Activated CD4-positive, alpha-beta T cell treated with anti-CD3 and anti-CD28 coated beads, Interleukin-2, amount 50 U/mL, for 48 hours (primary cell): ENCODE results near the gene ADAMTS12.

Source experiments
- DNase-seq, 2 experiments: peaks; one replicate each; pipeline ENCODE4 v3.0.0-alpha.2; 2020

ADAMTS12 gene

DNA sequence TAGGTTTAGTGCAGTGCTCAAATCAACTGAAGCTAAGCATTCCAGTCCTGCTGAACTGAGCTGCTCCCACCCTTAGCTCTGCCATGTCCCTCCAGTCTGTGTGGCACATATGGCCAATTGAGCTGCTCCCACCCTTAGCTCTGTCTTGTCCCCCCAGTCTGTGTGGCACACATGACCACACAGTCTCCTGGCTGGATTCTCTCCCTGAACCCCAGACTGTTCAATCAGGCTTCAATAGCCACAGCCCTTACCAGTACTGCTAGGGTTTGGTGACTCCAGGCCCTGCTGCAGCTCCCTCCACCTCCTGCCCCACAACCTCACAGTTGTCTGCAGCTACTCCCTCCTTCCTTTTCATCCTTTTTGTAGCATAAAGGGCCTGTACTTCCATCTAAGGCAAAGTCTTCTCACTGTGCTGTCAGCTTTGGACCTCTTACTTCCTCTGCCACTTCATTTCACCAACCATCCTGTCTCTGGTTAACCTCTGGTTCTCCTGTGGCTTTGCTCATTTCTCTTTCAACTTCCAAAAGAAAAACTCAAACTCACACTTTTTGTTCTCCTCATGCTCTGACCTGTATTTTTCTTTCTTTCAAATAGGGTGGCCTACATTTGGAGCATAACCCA, 50.8 kb downstream of the ADAMTS12 start:
- no peak for DNase-seq

DNA sequence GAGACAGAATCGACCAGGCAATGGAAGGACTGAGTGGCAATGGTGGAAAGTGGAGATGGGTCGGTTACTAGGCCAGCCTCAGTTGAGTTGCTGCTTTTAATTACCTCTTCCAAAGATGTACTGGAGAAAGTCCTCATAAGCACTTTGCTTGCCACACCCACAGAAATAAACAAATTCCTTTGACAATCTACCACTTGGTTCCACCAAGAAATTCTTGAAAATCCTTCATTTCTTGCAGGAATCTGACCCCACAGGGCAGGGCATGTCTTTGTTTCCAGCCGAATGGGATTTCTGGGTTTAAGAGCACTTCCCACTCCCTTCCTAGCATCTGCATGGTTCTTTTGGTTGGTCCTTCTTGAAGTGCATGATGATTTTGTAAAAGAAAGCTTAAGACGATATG, 54.5 kb downstream of the ADAMTS12 start:
- no peak for DNase-seq

DNA sequence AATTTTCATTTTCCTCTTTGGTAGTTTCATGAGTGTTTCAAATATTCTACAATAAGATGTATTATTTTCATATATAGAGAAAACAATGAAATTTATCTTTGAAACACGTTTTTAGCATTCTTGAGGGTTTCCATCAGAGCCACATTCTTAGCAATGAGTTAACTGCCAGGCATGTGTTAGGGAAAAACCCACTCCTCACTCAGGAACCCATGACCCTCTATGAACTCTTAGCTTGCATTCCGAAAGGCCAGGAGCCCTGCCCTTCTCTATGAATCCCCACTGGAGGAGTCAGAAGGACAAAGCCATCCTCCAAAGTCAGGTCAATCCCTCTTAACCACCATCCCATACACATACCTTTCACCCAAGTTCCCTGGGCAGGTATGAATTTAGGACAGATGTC, 57.5 kb downstream of the ADAMTS12 start:
- no peak for DNase-seq

DNA sequence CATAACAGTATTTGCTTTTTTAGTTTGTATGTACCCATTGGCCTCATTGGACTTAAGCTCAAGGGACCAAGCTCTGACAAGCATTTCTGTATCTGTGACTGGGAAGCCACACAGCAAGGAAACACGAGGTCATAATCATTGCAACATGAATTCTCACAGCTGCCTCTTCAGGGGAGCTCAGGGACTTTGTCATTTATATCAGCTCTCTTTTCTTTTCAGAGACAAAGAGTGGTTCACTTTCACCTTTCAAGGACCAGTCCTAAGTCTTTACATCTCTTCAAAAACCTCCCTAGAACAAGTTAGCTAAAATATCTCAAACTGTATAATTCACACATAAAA, 58.6 kb downstream of the ADAMTS12 start:
- DNase-seq, result no peak

DNA sequence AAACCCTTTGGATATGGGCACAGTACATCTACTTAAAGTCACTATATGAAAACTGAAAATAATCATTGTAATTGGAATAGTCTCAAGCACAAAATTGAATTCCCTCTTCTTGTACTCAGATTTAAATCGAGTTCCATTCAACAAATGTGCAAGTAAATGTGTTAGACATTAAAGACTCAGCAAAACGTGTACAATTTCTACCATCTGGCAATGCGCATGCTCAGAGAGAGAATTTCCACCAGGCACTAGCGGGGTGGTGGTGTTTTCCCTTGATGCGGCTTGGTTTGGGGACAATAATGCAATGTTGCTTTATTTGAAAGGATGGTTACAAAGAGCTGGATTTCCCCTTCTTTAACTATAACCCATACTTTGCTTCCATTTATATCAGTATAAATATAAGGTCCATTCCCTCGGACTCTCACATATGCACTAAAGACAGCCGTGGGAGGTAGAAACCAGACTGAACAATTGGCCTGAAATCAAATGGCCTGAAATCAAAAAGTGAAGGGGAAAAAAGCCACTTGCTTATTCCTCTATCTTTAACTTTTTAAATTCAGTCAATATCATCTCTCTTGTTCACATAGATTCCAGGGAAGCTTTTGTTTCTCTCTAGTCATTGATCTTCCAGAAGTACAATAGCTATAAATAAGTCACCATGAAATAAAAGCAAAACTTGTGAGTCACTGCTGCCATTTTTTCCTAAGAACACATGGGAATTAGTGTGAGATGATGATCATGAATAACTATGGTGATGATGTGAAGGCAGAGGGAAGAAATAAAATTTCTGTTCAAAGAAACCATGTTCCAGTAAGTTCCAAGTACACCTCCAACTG, 59.2 kb downstream of the ADAMTS12 start:
- no peak for DNase-seq

DNA sequence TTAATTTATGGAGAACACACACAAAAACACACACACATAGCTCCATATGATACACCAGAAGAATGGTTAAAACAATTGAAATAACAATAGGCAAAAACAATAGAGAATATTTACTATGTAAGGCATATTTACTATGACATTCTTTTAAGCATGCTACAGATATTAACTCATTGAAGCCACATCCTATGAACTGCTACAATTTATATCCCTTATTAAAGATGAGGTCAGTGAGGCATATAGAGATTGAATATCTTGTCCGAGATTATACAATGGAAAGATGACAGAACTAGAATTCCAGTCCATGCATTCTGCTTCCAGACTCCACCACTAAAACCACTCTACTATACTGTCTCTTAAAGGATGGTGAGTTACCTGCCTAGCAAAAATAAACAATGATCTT, 60.7 kb downstream of the ADAMTS12 start:
- DNase-seq, result no peak

DNA sequence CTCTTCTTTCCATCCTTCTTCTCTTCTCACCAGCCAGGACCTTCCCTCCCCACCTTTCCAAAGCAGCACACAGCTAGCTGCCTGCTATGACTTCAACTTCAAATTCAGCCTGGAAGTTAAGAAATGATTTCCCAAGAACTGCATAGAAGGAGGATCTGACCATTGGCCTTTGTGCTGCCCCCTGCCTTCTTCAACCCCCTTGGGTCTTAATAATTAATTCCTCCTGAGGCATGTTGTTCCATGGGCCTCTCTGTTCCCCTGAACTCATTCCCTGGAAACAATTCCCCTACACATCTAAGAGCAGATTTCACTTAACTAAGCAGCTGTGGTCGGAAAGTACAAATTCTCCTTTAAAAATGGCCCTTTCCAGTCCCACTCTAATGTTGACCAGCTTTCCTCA, 62.4 kb downstream of the ADAMTS12 start:
- no peak for DNase-seq

DNA sequence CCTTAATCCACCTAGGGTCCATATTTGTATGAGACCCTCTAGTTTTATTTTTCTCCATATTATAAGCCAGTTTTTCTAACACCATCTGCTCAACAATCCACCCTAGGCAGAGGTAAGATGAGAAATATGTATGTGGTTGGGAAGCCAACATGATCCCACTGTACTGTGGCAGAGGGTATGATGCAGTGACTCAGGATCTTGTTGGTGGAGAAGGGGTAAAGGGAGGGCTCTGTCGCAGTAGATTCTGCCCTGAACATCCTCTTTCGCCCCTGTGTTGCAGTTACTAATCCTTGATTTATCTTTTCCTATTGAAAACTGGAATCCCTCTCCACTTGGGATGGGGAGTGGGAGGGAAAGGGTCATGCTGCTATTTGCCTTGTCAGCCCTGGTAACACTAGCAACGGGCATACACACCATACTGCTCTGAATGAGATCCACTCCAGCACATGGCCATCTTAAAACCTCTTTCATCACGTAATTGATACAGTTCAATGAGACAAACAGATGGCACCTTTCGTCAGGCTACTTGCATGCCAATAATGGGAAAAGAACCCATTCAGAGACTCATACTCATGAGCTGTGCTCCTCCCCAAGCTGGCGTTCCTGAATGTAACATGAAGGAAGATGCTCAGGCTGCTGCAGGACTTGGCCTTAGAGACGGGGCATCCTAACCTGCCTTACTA, 63.0 kb downstream of the ADAMTS12 start:
- no peak for DNase-seq

DNA sequence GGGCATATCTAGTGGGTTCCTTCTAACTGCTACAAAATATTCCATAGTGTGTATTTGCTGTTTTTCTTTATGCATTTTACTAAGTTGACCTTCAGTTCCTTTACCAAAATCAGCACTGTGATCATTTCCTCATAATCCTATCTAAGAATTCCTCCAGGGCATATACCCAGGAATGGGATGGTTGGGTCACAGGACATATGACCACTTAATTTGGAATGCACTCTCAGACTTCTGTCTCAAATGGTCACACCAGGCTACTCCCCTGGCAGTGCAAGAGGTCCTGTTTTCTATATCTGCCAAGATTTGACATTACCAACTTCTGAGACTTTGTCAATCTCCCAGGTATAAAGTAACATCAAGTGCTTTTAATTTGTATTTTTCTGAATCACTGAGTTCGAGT, 63.9 kb downstream of the ADAMTS12 start:
- no peak for DNase-seq

DNA sequence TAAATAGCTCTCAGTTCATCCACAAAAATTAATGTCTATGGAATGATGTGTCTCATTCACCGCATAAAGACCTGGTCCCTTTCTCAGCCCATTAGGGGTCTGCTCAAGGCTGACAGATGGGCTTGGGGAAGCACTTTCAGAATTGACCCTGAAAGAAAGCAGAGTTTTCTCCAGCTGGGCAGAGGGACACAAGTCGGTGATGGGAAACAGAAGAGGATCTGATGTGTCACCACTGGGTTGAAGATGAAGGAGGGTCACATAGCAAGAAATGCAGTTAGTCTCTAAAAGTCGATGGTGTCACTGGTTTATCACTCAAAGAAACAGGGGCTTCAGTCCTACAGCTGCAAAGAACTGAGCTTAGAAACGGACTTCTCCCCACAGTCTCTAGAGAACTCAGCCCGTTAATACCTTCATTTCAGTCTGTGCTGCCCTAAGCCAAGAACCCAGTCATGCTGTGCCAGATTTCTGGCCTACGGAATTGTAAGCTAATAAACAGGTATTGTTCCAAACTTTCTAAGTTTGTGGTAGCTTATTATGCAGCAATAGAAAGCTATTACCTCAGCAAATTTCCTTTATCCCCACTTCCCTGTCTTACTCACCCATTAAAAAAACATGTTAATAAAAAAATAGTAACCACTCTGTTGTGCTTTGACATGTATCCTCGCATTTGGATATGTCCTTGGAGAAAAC, 64.6 kb downstream of the ADAMTS12 start:
- DNase-seq, result no peak

DNA sequence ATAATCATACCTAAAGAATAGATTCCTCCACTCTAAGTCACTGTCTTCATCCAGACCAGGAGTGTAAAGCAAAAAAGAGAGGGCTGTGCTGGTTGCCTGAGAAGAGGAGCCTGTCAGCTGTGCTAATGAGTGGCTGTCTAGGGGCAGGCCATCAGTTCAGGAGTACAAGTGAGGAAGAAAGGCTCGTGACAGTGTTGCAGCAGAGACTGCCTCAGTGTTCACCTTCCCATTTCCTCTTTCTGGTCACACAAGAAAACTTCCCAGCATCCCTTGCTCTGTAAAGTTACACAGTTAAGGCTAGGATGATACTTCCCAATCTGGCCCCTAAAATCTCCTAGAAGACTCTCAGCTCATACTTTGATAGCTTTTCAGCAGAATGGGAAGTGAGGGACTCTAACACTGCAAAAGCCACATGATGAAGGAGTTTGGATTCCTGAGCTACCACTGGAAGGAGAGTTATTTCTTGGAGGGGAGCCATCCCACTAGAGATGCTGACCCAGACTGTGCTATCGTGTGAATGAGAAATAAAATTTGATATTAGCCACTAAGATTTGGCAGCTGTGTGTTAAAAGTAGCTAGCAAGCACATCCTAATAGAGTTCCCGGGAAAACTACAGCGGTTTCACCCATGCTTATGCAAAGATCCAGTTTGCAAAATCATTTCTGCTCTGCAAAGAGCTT, 67.1 kb downstream of the ADAMTS12 start:
- no peak for DNase-seq

DNA sequence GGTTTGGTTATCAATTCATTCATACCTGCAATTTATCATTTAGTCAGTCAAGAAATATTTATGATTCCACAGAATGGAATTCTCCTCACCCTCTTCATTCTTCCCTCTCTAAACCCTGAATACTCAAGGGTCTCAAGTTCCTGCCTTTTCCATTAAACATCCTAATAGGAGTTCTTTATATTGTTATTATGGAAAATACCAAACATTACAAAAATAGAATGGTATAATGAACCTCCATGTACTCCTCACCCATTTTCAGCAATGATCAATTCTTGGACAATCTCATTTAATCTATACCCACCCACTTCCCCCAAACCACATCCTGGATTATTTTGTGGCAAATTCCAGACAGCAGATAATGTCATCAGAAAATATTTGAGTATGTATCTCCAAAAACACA, 74.5 kb downstream of the ADAMTS12 start:
- DNase-seq, result no peak

DNA sequence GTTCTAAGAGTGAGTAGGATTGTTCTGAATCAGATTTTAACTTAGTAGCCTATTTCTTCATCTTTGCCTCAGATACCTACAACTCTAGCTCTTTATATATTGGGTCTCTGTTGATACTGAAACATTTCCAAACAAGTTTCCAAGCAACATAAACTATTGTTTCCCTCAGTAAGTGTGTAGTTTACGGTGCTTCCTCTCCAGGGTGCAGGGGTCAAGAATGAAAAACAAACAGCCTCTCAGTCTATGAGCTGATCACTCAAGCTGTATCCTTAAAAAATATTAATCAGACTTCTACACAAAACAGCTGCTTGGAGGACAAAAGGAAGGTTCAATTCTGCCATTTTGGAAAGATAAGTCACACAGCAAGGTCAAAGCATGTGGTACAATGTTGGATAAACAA, 75.0 kb downstream of the ADAMTS12 start:
- no peak for DNase-seq

DNA sequence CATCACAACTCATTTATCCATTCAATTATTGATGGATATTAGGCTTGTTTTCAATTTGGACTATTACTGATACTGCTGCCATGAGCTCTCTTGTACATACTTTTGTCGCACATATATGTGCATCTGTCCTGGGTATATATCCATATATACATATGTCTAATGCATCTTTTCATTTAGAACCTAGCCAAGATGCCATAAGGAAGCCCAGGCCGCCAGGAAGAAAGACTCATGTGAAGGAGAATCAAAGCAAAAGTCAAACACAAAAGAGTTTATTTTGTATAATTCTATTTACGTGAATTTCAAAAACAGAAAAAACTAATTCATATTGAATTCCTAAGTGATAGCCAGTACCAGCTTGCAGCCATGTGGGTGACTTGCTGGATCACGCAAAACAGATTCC, 79.0 kb downstream of the ADAMTS12 start:
- no peak for DNase-seq

DNA sequence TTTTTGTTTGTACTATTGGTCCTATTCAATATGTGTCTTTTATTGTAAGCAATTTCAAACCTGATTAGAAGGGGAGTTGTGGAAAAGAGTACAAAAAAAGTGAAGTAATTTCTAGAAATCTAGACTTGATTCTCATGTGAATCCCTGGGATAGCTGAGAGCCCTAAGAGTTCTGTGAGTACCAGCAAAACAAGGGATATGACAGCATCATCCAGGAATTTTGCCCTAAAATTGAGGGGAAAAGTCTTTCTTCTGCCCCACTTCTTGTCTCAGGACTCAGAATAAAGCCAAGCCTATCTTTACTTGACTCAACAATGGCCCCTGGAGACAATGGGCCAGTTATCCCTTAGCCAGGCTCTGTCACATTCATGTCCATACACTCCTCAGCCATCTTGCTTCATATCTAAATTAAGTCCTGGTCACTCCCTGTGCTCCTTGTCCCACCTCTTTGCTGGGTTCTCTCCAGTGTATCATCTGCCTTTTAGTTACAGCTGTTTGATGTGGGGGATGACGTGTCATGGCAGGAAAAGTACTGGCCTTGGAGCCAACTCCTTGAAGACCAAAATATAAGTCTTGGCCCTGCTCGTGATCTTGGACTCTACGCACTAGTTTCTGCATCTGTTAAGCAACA, 81.2 kb downstream of the ADAMTS12 start:
- DNase-seq, result no peak

DNA sequence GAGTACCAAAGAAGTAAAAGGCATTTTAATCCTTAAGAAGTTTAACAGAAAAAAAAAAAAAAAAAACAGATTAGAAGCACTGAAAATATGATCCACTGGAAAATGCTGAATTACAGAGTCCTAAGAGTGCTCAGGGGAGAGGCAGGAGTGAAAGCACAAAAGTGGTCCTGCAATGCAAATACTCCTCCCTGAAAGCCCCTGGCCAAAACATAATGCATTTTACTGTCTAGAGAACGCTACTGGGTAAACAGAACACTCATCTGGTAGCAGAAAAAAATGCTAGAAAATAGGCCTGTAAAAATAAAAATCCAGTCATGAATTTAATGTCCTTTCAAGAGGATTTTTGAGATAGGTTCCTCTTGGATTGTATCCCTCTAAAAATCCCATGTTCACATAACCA, 81.9 kb downstream of the ADAMTS12 start:
- no peak for DNase-seq

DNA sequence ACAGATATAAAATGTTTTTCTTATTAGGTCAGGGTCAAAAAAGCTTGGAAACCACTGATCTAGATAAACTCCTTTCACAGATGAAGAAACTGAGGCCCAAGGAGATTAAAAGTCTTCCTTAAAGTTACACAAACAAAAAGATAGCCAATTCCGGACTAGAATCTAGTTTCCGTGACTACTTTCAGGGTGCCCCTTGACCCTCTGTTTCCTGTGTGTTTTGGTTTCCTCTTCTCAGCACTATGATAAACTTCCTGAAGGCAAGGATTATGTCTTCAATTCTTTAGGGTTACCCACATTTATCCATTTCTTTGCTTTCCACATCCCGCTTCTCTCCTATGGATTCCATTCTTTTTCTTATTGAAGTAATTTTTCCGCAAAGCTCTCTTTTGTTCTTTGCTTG, 83.1 kb downstream of the ADAMTS12 start:
- no peak for DNase-seq

DNA sequence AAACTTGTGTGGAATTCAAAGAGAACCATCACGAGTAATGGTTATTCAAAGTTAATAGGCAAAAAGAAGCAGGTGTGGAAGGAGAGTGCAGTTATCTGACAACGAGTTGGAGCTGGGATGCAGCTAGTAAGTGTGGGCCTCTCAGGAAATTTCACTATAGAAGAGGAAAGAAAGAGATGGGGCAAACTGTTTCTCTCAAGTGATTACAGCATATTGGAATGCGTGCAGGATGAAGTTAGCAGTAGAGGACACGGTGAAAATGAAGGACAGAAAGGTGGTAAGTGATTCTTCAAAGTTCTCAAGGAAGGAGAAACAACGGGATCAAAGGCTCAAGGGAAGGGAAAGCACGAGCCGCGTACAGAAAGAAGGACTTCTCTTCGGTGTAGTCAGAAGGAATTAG, 84.0 kb downstream of the ADAMTS12 start:
- DNase-seq, result no peak

DNA sequence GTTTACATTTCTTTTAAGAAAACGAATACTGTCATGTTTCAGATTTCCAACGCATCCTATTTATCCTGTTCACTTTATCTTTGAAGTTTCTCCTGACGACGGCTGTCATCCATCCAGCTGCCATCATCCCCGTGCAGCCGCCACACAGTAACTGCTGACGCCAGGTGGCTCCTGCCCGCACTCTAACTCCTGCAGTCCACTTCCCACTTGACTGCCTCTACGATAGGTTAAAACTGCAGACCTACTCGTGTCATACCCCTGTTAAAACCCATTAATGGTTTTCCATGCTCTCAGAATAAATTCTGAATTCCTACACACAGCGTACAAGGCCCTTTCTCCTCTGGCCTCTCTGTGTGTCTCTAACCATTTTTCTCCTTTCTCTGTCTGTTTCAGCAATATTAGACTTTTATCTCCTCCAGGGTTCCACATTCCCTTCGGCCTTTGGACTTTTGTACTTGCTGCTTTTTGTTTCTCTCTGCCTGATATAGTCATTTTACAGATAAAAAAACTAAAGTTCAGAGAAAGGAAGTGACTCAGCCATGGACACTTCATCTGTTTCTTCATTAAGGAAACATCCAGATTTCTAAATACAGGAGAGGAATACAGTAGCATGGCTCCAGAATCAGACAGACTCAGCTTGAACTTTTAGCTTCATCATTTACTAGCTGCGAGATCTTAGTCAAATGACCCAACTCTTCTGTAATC, 84.9 kb downstream of the ADAMTS12 start:
- DNase-seq, result no peak

DNA sequence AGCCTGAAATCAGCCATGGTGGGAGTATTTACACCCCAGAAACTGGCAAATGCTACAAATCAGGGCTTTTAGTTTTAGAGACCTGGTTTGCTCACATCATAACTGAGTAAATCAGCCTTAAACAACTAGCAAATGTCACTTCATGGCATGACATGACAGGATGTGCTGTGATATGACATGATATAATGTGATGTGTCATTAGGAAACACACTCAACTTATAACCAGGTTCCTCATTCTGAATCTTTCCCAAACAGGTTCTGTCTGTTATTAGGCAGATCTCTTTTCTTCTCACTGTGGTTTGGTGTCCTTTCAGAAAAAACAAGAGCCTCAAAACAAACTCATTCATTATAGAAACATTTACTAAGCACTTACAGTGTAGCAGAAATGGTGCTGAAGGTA, 90.5 kb downstream of the ADAMTS12 start:
- no peak for DNase-seq

DNA sequence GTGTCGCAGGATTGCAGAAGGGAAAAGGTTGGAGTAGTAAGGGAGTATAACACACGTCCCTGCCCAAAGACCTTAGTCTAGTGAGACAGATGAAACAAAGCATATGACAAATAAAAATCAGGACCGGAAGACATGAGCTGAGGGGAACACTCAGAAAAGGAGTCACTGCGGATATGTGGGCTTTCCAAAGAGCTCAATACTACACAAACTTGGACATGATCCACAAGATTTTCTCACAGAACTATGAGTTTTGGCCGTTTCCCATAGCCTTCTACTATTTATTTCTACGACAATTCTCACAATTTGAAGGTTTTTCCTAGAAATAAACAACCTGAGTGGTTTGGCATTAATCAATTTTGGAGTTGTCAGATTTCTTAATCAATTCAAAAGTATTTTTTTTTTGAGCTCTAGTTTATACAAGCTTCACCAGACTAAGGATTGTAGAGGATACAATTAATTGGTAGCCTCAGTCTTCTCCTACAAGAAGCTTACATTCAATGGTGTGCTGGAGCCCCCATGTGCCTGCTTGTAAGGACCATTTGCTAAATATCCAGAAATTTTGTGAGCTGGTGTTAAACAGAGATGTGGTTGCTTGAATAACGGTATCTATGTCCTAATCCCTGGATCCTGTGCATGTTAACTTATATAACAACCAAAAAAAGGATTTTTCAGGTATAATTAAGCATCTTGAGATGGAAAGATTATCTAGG, 91.4 kb downstream of the ADAMTS12 start:
- no peak for DNase-seq
